Measurements from ENCODE around the gene ZNF319.

The ZNF319 gene

GRCh38 chr16:57945740-57946138, 54.7 kb downstream of the ZNF319 start:
- FAIRE-seq (no peak), DNase-seq (ENCODE audit: extremely low spot score, insufficient read length, low read depth) (no peak)

- no peak for FAIRE-seq
- no peak for DNase-seq (ENCODE audit: extremely low spot score, insufficient read length, low read depth)
Measured at GRCh38 chr16:57944970-57945739, 55.3 kb downstream of the ZNF319 start.
